ENCODE measurements around the gene STAP2. TPM values are rescaled to one million over a fixed set of nuclear protein-coding genes. Genes with fewer than 3 reads are reported as not detected.

STAP2 gene
- total and polyA plus RNA-seq, 2 donors (not counting 3 experiments of a cell fraction or from before 2014, with no cell fraction given): 12.2 to 21.7 TPM

GRCh38 chr19:4347521-4347920 is 8.9 kb upstream of the STAP2 start:
- H4K20me1 ChIP-seq (replicated peaks; ENCODE audit: control insufficient read depth, extremely low read depth, insufficient read depth, low read length): no peaks in the 10 kb centered on the region
- dilution Hi-C loops (cut with MboI; ENCODE audit: extremely low pct_ligation_motif_present, low sequenced_read_pairs): no loop called here
- TF ChIP-seq JUN (IDR thresholded peaks at IDR 0.05; ENCODE audit: borderline replicate concordance, insufficient read depth, insufficient read length, low read depth): no peak
- no peak for TF ChIP-seq MYC (IDR thresholded peaks at IDR 0.05; ENCODE audit: low read depth, low read length)
- TF ChIP-seq POLR2AphosphoS5 (IDR thresholded peaks at IDR 0.05; ENCODE audit: insufficient read depth, low read depth, low read length): no peak
- TF ChIP-seq GATA2 (IDR thresholded peaks at IDR 0.05; ENCODE audit: insufficient read depth, insufficient read length, low read depth, low read length): no peak
- no peak for TF ChIP-seq MAX (IDR thresholded peaks at IDR 0.05; ENCODE audit: insufficient read depth, insufficient read length)
- no peak for TF ChIP-seq CTCF (IDR thresholded peaks at IDR 0.05; ENCODE audit: extremely low read depth in 1 of 2, insufficient read depth in 1 of 2, low read depth in 1 of 2, low read length in 2 of 2)
- no peak for TF ChIP-seq POLR2A (IDR thresholded peaks at IDR 0.05; ENCODE audit: low read depth, low read length)
- TF ChIP-seq EZH2 (IDR thresholded peaks at IDR 0.05; ENCODE audit: borderline replicate concordance, low read depth, low read length, severe bottlenecking): no peak
- TF ChIP-seq FOS (IDR thresholded peaks at IDR 0.05; ENCODE audit: borderline replicate concordance, insufficient read depth, low read length): no peak
- no peak overlapping the region for H2AFZ ChIP-seq (ENCODE audit: low read depth, low read length)
- DNase-seq (ENCODE audit: low read depth, low spot score) (no peak), FAIRE-seq (no peak)
- intact Hi-C loops (cut with micrococcal nuclease): no loop called here
- H3K79me2 ChIP-seq (ENCODE audit: control insufficient read depth, insufficient read depth, low read length): no peaks in the 10 kb centered on the region
- H3K27me3 ChIP-seq (ENCODE audit: control insufficient read depth in 2 of 2, insufficient read depth in 2 of 2, low read length in 2 of 2): no peaks in the 10 kb centered on the region
- peaks cover 2 to 4% of the 10 kb centered on the region in 2 experiments for H3K36me3 ChIP-seq (ENCODE audit: control insufficient read depth in 2 of 2, extremely low read depth in 1 of 2, insufficient read depth in 2 of 2, low read length in 2 of 2)
- peaks cover 7% of the 10 kb centered on the region for H3K4me1 ChIP-seq (ENCODE audit: control insufficient read depth, extremely low read depth, insufficient read depth, low read length)
- no peak overlapping the region for H3K4me3 ChIP-seq (replicated peaks in 1 of 3; ENCODE audit: insufficient read depth in 1 of 3, low read depth in 1 of 3, low read length in 3 of 3)
- H3K9me1 ChIP-seq (replicated peaks; ENCODE audit: control insufficient read depth, extremely low read depth, insufficient read depth, low read length): no peaks in the 10 kb centered on the region
- no peak overlapping the region for H3K4me2 ChIP-seq (ENCODE audit: insufficient read depth, low read length)
- BruUV-seq (replicated peaks): no TSS peak
- CTCF ChIA-PET: interaction anchor here (2.5 kb wide), 1 partner anchor 80 kb away, joined by 8 read pairs; no protein-coding TSS in a partner anchor
- H3K27ac ChIP-seq (ENCODE audit: insufficient read depth, low read depth, low read length): no peak overlapping the region
- H3K9ac ChIP-seq (replicated peaks; ENCODE audit: extremely low read depth, insufficient read depth, low read length): no peak overlapping the region
- H3K9me3 ChIP-seq (replicated peaks; ENCODE audit: control insufficient read depth, insufficient read depth, low read length): no peaks in the 10 kb centered on the region
- POLR2A ChIA-PET: interaction anchor here (0.7 kb wide), 1 partner anchor 27 kb away, joined by 3 read pairs; no protein-coding TSS in a partner anchor
